ENCODE data around the gene RASSF7. TPM values are rescaled to one million over a fixed set of nuclear protein-coding genes. Genes with fewer than 3 reads are reported as not detected.

Gene RASSF7, protein sequence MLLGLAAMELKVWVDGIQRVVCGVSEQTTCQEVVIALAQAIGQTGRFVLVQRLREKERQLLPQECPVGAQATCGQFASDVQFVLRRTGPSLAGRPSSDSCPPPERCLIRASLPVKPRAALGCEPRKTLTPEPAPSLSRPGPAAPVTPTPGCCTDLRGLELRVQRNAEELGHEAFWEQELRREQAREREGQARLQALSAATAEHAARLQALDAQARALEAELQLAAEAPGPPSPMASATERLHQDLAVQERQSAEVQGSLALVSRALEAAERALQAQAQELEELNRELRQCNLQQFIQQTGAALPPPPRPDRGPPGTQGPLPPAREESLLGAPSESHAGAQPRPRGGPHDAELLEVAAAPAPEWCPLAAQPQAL
- 10 to 100 TPM in 3 of 4 donors, 1 to 10 TPM in 1; 2.9 to 24.4 (median 13.7) TPM for total RNA-seq

GRCh38 chr11:560305-561147 lies at the start of gene RASSF7, which contains the start of gene LMNTD2:
RASSF7 (plus strand) TSS chr11:560970; CDS start chr11:561769, 799 bp downstream.
LMNTD2 (minus strand) TSS chr11:560738; CDS start chr11:560716, 22 bp downstream.
- intact Hi-C loops (cut with DNase I) = no loop called here
- Histone ChIP-seq H3K36me3 (no peaks in the 10 kb centered on the region), H3K4me3 (peak within 1 kb of the TSS; percentile 72 to 97 (median 90)), H3K27ac (replicated peaks in 1 of 4) (peak within 1 kb of the TSS; percentile 50 to 74 (median 60)), H3K4me1 (peaks cover 19 to 32% (median 29%) of the 10 kb centered on the region in 4 donors), H3K9me3 (no peaks in the 10 kb centered on the region), H3K27me3 (peaks cover 10 to 43% (median 18%) of the 10 kb centered on the region in 4 donors)
- DNase-seq (ENCODE audit: extremely low spot score) = peak; percentile 98
- TF ChIP-seq EP300 (IDR thresholded peaks at IDR 0.05) = no peak
- peak; percentile 38 to 70 for TF ChIP-seq POLR2AphosphoS5 (IDR thresholded peaks at IDR 0.05)
- no peak for TF ChIP-seq POLR2A (IDR thresholded peaks at IDR 0.05; ENCODE audit: low read depth)
- WGBS = 5% methylated on average over 13 of the region's 95 CpGs

GRCh38 chr11:512761-513595 lies 47.8 kb upstream of the RASSF7 start:
- Histone ChIP-seq H3K27ac (replicated peaks in 1 of 4) (no peak overlapping the region), H3K4me3 (no peak overlapping the region), H3K4me1 (peaks cover under 1 to 13% (median 9%) of the 10 kb centered on the region in 4 donors), H3K36me3 (peaks cover 3 to 52% (median 43%) of the 10 kb centered on the region in 4 donors), H3K27me3 (no peaks in the 10 kb centered on the region), H3K9me3 (peaks cover 0 to 7% (median 0%) of the 10 kb centered on the region in 4 donors)
- intact Hi-C loops (cut with DNase I) = loop anchor here (5.0 kb wide), 1 partner anchor 106 kb away; no protein-coding TSS in a partner anchor
- 90% methylated on average over 29 of the region's 29 CpGs for WGBS
- DNase-seq (ENCODE audit: extremely low spot score) = no peak
- TF ChIP-seq POLR2AphosphoS5 (IDR thresholded peaks at IDR 0.05) (no peak), EP300 (IDR thresholded peaks at IDR 0.05) (no peak), POLR2A (IDR thresholded peaks at IDR 0.05; ENCODE audit: low read depth) (no peak)
- TF ChIP-seq, protein P1, sequence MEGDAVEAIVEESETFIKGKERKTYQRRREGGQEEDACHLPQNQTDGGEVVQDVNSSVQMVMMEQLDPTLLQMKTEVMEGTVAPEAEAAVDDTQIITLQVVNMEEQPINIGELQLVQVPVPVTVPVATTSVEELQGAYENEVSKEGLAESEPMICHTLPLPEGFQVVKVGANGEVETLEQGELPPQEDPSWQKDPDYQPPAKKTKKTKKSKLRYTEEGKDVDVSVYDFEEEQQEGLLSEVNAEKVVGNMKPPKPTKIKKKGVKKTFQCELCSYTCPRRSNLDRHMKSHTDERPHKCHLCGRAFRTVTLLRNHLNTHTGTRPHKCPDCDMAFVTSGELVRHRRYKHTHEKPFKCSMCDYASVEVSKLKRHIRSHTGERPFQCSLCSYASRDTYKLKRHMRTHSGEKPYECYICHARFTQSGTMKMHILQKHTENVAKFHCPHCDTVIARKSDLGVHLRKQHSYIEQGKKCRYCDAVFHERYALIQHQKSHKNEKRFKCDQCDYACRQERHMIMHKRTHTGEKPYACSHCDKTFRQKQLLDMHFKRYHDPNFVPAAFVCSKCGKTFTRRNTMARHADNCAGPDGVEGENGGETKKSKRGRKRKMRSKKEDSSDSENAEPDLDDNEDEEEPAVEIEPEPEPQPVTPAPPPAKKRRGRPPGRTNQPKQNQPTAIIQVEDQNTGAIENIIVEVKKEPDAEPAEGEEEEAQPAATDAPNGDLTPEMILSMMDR (IDR thresholded peaks at IDR 0.05) = no peak

- H3K9me3 ChIP-seq = peaks cover 0 to 7% (median 0%) of the 10 kb centered on the region in 4 donors
- peaks cover 3 to 47% (median 31%) of the 10 kb centered on the region in 4 donors for H3K36me3 ChIP-seq
- H3K27ac ChIP-seq (replicated peaks in 1 of 4) = no peak overlapping the region
- no peak for TF ChIP-seq EP300 (IDR thresholded peaks at IDR 0.05)
- TF ChIP-seq POLR2A (IDR thresholded peaks at IDR 0.05; ENCODE audit: low read depth) = no peak
- TF ChIP-seq, protein P1 (IDR thresholded peaks at IDR 0.05) = no peak
- no peak for TF ChIP-seq POLR2AphosphoS5 (IDR thresholded peaks at IDR 0.05)
- DNase-seq (ENCODE audit: extremely low spot score) = no peak
- intact Hi-C loops (cut with DNase I) = loop anchor here (5.0 kb wide), 2 partner anchors 62 to 107 kb away; partner anchors contain the start of gene PTDSS2
- peaks cover 5 to 13% (median 9%) of the 10 kb centered on the region in 4 donors for H3K4me1 ChIP-seq
- H3K4me3 ChIP-seq = no peak overlapping the region
- no peaks in the 10 kb centered on the region for H3K27me3 ChIP-seq
- 90% methylated on average over 10 of the region's 10 CpGs for WGBS
These were observed 46.2 kb upstream of the RASSF7 start for GRCh38 chr11:514606-515005.

DNA sequence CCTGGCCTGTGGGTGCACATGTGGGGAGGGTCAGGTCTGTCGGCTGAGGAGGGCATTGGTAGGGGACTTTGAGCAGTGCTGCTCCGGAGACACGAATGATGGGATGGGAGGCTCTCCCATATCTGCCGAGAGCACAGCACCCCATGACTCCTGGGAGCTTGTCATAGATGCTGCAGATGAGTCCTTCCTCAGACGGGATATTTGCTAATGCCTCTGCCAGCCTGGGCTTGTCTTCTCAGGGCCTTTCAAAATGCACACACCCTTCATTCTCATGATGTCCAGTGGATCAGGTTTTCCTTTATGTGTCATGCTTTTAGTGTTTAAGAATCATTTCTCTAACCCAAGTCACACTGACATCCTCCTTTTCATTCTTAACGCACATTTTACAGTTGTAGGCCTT lies 45.6 kb upstream of the RASSF7 start:
- Histone ChIP-seq H3K4me3 (no peak overlapping the region), H3K27me3 (no peaks in the 10 kb centered on the region), H3K4me1 (peaks cover 5 to 13% (median 9%) of the 10 kb centered on the region in 4 donors), H3K27ac (replicated peaks in 1 of 4) (no peak overlapping the region), H3K36me3 (peaks cover 2 to 41% (median 27%) of the 10 kb centered on the region in 4 donors), H3K9me3 (peaks cover 0 to 7% (median 0%) of the 10 kb centered on the region in 4 donors)
- intact Hi-C loops (cut with DNase I) = loop anchor here (5.0 kb wide), 1 partner anchor 63 kb away; the partner anchor contains the start of gene PTDSS2
- WGBS = 90% methylated on average over 6 of the region's 6 CpGs
- TF ChIP-seq, protein P1 (IDR thresholded peaks at IDR 0.05) = no peak
- TF ChIP-seq POLR2A (IDR thresholded peaks at IDR 0.05; ENCODE audit: low read depth) = no peak
- TF ChIP-seq POLR2AphosphoS5 (IDR thresholded peaks at IDR 0.05) = no peak
- no peak for TF ChIP-seq EP300 (IDR thresholded peaks at IDR 0.05)
- DNase-seq (ENCODE audit: extremely low spot score) = no peak
